Measurements from ENCODE around the gene DYNLT4.
A peak's percentile ranks its signal among the peaks of the same experiment; 100 is the strongest.

Gene DYNLT4

GRCh38 chr1:44806704-44807363 lies at the start of gene DYNLT4:
Gene DYNLT4 (minus strand): TSS chr1:44807351. CDS start chr1:44806668, 683 bp downstream.
- no peak for TF ChIP-seq CTCF (IDR thresholded peaks at IDR 0.05; ENCODE audit: borderline replicate concordance, control extremely low read depth, extremely low read depth, insufficient read depth, missing control alignments)
- in situ Hi-C loops (cut with MboI; ENCODE audit: low sequenced_read_pairs, unreplicated experiment), result no loop called here
- DNase-seq (ENCODE audit: low spot score), result no peak

GRCh38 chr1:44855742-44856141 lies 48.6 kb upstream of the DYNLT4 start:
- in situ Hi-C loops (cut with MboI; ENCODE audit: low sequenced_read_pairs, unreplicated experiment), result loop anchor here (10.0 kb wide), 1 partner anchor 149 kb away; no protein-coding TSS in a partner anchor
- no peak for TF ChIP-seq CTCF (IDR thresholded peaks at IDR 0.05; ENCODE audit: borderline replicate concordance, control extremely low read depth, extremely low read depth, insufficient read depth, missing control alignments)
- DNase-seq (ENCODE audit: low spot score), result no peak

GRCh38 chr1:44854970-44855369 lies 47.8 kb upstream of the DYNLT4 start:
- no peak for TF ChIP-seq CTCF (IDR thresholded peaks at IDR 0.05; ENCODE audit: borderline replicate concordance, control extremely low read depth, extremely low read depth, insufficient read depth, missing control alignments)
- in situ Hi-C loops (cut with MboI; ENCODE audit: low sequenced_read_pairs, unreplicated experiment), result loop anchor here (10.0 kb wide), 1 partner anchor 150 kb away; no protein-coding TSS in a partner anchor
- no peak for DNase-seq (ENCODE audit: low spot score)

GRCh38 chr1:44853201-44853600 lies 46.0 kb upstream of the DYNLT4 start:
- in situ Hi-C loops (cut with MboI; ENCODE audit: low sequenced_read_pairs, unreplicated experiment), result loop anchor here (10.0 kb wide), 1 partner anchor 152 kb away; no protein-coding TSS in a partner anchor
- no peak for DNase-seq (ENCODE audit: low spot score)
- no peak for TF ChIP-seq CTCF (IDR thresholded peaks at IDR 0.05; ENCODE audit: borderline replicate concordance, control extremely low read depth, extremely low read depth, insufficient read depth, missing control alignments)

- peak; percentile 30 for DNase-seq (ENCODE audit: low spot score)
- TF ChIP-seq CTCF (IDR thresholded peaks at IDR 0.05; ENCODE audit: borderline replicate concordance, control extremely low read depth, extremely low read depth, insufficient read depth, missing control alignments), result no peak
- in situ Hi-C loops (cut with MboI; ENCODE audit: low sequenced_read_pairs, unreplicated experiment), result loop anchor here (10.0 kb wide), 1 partner anchor 153 kb away; no protein-coding TSS in a partner anchor
Measured at GRCh38 chr1:44851308-44851707, 44.2 kb upstream of the DYNLT4 start.

- no peak for DNase-seq (ENCODE audit: low spot score)
- no peak for TF ChIP-seq CTCF (IDR thresholded peaks at IDR 0.05; ENCODE audit: borderline replicate concordance, control extremely low read depth, extremely low read depth, insufficient read depth, missing control alignments)
- in situ Hi-C loops (cut with MboI; ENCODE audit: low sequenced_read_pairs, unreplicated experiment), result loop anchor here (10.0 kb wide), 1 partner anchor 155 kb away; no protein-coding TSS in a partner anchor
Measured at GRCh38 chr1:44849575-44850132, 42.5 kb upstream of the DYNLT4 start.

Measured in GM13976 (cell line).